GM19035 (cell line): Measurements from ENCODE around the gene SRCAP.
A peak's percentile ranks its signal among the peaks of the same experiment; 100 is the strongest.

Experiments used
- ATAC-seq: cut with Tn5 transposase; IDR thresholded peaks from one replicate; pipeline ENCODE4 v1.9.1; 2021; ENCODE audit not compliant: unreplicated experiment

SRCAP gene

GRCh38 chr16:30755955-30756780 lies 57.2 kb downstream of the SRCAP start:
- no peak for ATAC-seq

GRCh38 chr16:30756781-30757100 lies 57.8 kb downstream of the SRCAP start:
- no peak for ATAC-seq

GRCh38 chr16:30757316-30757715 lies 58.3 kb downstream of the SRCAP start:
- ATAC-seq: no peak

DNA sequence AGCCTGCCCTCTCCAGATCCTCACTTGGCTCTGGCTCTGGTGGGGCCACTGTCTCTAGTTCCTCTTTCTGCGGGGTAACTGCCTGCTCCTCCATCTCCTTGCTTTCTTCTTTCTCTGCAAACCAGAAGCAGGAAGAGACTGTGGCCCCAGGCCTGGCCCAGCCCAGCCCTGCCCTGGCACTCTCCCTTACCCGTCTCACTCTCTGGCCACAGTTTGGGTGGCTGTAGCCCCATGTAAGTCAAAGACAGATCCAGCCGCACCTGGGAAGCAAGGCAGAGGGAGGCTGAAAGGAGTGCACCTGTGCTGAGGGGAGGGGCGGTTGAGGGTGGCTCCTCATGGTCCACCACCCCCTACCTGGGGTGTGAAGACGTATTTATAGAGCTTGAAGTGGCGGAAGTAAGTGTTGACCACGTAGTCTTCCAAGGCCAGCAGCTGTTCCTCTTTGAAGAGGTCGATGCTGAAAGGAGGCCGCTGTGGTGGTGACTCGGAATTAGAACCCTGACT lies 60.1 kb downstream of the SRCAP start:
- ATAC-seq: no peak

- ATAC-seq: no peak
Observed at GRCh38 chr16:30760001-30760559, 61.1 kb downstream of the SRCAP start.

GRCh38 chr16:30760577-30761426 lies 61.8 kb downstream of the SRCAP start:
- ATAC-seq: peak; percentile 2

DNA sequence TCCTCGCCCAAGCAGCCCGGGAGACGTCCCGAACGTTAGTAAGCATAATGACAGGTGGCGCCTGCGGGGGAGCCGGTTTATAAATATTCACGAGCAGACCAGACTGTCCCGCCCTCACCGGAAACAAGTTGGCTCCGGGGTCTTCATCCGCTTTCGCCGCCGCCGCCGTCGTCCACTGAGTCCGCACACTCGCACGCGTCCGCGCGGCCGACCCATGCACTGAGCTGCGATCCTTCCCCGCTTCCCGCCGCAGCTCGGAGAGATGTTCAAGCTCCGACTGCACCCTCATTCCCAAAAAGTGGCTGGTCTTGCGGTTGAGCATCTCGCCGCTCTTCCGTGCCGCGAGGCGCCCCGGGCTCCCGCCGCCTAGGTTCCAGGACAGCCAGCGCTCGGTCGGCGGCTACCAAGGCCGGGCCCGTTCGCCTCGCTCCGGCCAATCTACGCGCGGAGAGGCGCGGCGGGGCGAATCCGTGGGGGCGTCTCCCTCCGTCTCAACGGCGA lies 62.5 kb downstream of the SRCAP start:
- ATAC-seq: peak; percentile 26

DNA sequence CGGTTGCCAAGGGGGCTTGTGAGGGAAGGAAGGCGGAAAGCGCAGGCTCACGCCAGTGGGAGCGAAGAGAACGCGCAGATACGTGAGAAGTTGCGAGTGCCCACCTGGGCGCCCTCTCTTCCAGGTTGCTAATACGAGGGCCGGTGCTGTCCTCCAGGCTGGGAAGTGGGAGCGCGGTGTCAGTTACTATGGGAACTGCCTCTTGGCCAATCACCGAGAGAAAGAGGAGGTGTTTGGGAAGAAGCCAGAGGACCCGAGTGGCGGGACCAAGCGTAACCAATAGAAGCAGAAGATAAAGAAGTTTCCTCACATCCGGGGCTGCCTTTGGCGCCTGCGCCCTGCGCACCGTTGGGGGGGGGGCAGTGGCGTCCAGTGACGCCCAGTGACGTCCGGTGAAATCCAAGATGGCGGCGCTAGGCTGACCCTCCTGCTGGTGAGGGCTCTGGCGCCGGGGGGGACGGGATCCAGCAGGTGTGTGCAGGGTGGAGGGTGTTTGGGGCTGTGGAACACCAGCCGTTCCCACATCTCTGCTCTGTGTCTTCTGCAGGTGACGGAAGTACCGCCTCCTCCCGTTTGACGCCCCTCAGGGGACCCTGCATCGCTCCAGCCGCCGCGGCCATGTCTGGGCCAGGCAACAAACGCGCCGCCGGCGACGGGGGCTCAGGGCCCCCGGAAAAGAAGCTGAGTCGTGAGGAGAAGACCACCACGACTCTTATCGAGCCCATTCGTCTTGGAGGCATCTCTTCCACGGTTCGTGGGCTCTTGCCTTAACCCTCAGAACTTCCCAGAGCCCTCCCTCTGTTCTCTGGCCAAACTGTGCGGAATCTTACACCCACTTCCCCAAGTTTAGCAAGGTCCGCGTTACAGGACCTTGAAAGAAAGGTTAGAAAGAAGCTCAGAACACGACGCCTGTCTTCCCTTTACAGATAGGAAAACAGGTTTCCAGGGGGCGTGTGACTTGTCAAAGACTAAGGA lies 63.2 kb downstream of the SRCAP start, which contains the start of the genes CFAP119 and RNF40:
Gene CFAP119, minus strand, starts transcription at position 135 of the 975 bp plus-strand sequence. CDS start 314 bp downstream, outside the sequence.
Gene RNF40, plus strand, starts transcription at position 395 of the 975 bp plus-strand sequence. Its CDS starts 224 bp downstream, at position 619.
- peak; percentile 90 for ATAC-seq

GRCh38 chr16:30762991-30763725 lies 64.2 kb downstream of the SRCAP start:
- no peak for ATAC-seq

- ATAC-seq: no peak
Observed at GRCh38 chr16:30764086-30764485, 65.1 kb downstream of the SRCAP start.

DNA sequence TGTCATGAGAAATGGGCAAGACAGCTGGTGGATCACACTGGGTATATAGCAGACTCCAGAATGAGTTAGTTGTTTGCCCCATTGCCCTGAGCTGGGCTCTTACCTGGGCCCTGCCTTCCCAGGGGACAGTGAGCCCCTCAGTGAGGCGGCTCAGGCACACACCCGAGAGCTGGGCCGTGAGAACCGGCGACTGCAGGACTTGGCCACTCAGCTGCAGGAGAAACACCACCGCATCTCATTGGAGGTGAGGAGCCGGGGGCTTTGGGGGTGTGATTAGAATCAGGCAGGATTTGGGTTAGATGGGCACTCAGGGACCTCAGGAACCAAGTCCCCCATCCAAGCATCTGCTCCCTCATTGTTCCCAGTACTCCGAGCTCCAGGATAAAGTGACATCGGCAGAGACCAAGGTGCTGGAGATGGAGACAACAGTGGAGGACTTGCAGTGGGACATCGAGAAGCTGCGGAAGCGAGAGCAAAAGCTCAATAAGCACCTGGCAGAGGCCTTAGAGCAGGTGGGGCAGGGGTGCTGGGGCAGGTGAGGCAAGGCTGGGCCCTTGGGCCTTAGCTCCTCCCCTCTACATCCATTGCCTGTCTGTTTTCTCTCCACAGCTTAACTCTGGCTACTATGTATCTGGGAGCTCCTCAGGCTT lies 66.0 kb downstream of the SRCAP start:
- no peak for ATAC-seq

DNA sequence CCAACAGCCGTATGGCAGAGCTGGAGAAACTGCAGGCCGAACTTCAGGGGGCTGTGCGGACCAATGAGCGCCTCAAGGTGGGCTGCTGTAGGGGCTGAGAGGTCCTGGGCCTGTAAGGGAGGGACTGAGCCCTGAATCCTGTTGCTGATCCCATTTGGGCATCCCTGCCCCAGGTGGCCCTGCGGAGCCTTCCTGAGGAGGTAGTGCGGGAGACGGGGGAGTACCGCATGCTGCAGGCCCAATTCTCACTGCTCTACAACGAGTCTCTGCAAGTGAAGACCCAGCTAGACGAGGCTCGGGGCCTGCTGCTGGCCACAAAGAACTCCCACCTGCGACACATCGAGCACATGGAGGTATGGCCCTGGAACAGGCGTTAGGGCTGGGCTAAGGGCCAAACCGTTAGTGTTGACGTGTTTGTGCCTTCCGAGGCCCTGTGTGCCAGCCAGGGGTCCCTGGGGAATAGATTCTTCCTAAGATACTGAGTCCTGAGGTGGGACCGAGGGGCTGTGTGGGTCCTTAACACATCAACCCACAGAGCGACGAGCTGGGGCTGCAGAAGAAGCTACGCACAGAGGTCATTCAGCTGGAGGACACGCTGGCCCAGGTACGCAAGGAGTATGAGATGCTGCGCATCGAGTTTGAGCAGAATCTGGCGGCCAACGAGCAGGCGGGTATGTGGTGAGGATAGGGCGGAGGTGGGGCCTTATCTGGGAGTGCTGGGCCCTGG lies 67.4 kb downstream of the SRCAP start:
- ATAC-seq: no peak

- no peak for ATAC-seq
Observed at GRCh38 chr16:30766933-30767284, 67.9 kb downstream of the SRCAP start.

- no peak for ATAC-seq
Observed at GRCh38 chr16:30767767-30768465, 68.9 kb downstream of the SRCAP start.

GRCh38 chr16:30768583-30769181 lies 69.7 kb downstream of the SRCAP start:
- no peak for ATAC-seq

DNA sequence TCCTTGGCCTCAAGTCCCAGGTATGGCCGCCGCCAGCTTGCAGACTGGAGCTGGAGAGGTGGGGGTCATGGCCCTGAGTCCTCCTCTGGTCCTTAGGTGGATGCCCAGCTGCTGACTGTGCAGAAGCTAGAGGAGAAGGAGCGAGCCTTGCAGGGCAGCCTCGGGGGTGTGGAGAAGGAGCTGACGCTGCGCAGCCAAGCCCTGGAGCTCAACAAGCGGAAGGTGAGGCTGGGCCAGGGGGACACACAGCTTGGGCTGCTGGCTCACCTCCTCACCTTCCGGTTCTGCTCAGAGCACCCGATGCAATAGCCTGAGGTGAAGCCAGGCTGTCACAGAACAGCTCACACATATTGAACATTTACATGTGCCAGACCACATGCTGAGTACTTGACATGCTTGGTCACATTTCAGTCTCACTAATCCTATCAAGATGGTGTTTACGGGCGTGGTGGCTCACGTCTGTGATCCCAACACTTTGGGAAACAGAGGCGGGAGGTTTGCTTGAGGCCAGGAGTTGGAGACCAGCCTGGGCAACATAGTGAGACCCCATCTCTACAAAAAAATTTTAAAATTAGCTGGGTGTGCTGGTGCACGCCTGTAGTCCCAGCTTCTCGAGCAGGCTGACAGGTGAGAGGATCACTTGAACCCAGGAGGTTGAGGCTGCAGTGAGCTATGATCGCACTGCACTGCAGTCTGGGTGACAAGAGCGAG lies 70.6 kb downstream of the SRCAP start:
- no peak for ATAC-seq

- ATAC-seq: no peak
Observed at GRCh38 chr16:30771726-30772125, 72.8 kb downstream of the SRCAP start.
